Measurements from ENCODE around the gene IQCN.

IQCN gene

DNA sequence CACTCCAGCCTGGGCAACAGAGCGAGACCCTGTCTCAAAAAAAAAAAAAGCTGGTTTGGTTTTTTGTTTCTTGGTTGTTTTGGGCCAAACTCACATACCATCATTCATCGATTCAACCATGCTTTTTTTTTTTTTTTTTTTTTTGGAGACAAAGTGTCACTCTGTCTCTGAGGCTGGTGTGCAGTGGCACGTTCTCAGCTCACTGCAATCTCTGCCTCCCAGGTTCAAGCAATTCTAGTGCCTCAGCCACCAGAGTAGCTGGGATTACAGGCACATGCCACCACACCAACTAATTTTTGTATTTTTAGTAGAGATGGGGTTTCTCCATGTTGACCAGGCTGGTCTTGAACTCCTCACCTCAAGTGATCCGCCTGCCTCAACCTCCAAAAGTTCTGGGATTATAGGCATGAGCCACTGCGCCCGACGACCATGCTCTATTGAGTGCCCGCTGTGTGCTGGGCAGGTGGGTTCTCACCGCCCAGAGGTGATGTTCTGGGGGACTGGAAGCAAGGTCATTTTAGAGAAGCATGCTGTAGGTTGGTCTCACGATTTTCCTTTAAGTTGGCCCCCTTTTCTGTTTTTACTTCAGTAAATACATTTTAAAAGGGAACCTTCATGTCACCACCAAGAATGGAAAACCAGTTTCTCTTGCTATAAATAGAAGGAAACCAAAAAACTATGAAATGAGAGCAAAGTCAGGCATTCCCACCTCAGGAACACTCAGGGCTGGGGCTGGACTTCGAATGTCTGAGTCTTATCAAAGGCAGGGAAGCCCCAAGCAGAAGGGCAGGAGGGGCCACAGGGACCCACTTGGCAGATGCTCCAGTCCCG is 15.4 kb upstream of the IQCN start:
- no peak overlapping the region for H3K27ac ChIP-seq
- TF ChIP-seq, protein P1, sequence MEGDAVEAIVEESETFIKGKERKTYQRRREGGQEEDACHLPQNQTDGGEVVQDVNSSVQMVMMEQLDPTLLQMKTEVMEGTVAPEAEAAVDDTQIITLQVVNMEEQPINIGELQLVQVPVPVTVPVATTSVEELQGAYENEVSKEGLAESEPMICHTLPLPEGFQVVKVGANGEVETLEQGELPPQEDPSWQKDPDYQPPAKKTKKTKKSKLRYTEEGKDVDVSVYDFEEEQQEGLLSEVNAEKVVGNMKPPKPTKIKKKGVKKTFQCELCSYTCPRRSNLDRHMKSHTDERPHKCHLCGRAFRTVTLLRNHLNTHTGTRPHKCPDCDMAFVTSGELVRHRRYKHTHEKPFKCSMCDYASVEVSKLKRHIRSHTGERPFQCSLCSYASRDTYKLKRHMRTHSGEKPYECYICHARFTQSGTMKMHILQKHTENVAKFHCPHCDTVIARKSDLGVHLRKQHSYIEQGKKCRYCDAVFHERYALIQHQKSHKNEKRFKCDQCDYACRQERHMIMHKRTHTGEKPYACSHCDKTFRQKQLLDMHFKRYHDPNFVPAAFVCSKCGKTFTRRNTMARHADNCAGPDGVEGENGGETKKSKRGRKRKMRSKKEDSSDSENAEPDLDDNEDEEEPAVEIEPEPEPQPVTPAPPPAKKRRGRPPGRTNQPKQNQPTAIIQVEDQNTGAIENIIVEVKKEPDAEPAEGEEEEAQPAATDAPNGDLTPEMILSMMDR (conservative IDR thresholded peaks at IDR 0.05) = no peak

DNA sequence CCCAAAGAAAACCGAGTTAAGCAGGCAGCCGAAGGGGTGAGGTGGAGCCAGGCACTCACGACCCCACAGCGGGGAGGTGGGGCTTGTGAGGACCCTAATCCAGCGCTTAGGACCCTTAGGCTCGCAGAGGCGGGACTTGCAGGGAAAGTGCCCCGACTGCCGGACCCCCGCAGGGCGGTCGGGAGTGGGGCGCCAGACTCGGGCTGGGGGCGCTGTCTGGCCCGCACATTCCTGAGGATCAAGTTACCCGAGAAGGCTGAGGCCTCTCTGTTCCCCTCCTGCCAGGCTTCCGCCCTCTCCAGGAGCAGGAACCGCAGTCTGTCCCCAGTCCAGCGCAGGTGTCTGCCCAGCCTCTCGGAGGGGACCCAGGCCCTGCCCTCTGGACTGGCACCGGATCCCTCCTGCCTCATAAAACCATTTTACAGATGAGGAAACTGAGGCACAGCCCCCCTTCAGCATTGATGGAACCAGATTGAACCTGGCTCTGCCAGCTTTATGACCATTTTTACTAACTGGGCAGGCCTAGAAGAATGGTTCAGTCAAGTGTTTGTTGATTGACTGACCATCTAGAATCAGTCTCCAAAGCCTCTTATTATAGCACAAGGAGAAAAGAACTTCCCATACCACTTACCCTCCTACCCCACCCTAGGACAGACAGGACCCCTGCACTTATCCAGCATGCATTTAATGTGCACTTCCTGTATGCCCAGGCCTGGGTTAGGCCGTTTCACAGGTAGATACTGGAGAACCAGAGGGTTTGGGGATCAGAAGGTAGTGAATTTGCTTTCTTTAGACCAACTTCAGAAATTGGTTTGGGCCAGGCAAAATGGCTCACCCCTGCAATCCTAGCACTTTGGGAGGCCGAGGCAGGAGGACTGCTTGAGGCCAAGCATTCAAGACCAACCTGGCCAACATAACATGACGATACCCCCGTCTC is 13.9 kb upstream of the IQCN start:
- no peak overlapping the region for H3K27ac ChIP-seq

DNA sequence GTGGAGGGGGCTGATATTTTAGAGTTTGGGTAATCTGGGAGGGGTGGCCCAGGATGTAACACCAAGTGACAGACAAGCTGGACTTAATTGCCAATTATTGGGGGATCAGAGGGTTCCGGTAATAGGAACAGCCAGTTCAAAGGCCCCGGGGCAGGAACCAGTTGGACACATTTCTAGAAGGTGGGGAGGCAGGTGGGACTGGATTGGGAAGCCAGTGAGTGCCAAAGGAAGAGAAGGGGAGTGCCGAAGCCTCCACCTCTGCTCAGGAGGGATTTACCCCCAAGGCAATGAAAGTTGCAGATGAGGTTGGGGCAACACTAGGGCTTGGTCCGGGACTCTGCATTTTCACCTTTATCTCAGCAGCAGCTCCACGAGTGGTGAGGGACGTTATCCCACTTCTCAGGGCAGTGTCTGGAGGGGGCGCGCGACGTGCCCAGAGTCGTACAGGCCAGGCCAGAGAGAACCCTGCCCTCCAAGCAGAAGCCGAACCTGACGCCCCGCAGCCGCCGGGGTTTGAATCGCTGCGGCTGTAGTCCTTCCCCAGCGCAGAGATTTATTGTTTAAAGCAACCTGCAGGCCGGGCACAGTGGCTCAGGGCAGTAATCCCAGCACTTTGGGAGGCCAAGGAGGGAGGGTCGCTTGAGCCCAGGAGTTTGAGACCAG is 12.9 kb upstream of the IQCN start:
- TF ChIP-seq, protein P1 (conservative IDR thresholded peaks at IDR 0.05) = no peak
- H3K27ac ChIP-seq = no peak overlapping the region

More for the DNA sequence above, 13.9 kb upstream of the IQCN start:
- TF ChIP-seq, protein P1 (conservative IDR thresholded peaks at IDR 0.05) = no peak

DNA sequence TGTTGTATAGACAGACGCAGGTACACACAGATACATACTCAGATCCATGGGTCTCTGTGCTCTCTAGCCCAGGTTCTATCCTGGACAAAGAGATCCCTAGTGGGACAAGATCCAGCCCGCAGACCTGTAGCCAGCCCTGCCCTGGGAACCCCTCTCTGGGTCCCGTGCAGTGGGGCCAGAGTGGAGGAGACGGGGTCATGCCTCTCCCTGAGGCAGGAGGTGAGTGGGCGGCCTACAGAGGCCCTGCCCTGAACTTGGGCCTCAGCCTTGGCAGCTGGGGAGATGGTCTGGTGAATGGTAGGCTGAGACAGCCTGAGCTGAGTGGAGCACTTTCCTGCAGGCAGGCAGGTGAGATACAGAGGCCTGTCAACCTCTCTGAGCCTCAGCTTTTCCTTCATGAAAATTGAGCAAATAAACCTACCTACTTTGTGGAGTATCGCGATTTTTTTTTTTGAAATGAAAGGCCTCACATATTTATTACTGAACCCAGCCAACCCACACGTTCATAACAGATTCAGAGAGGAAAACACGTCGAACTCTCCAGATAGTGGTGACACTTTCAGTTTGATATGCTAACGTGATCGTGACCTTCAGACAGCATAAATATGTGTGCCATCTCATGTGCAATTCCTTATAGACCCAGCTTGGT is 10.6 kb upstream of the IQCN start:
- TF ChIP-seq, protein P1 (conservative IDR thresholded peaks at IDR 0.05) = no peak
- H3K27ac ChIP-seq = no peak overlapping the region; the same call in 1 of the 2 replicates

DNA sequence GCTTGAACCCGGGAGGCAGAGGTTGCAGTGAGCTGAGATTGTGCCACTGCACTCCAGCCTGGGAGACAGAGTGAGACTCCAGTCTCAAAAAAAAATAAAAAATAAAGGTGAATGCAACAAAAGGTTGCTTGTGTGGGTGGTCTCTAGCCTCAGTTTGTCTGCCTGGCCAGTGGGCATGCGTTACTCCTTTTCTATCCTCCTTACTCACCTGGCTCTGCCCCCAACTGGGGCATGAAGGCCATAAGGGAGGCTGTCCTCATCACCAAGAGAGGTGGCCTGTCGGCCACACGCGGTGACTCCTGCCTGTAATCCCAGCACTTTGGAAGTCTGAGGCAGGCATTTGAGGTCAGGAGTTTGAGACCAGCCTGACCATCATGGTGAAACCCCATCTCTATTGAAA is 9.1 kb upstream of the IQCN start:
- peak overlapping the region; percentile 99 for H3K27ac ChIP-seq

DNA sequence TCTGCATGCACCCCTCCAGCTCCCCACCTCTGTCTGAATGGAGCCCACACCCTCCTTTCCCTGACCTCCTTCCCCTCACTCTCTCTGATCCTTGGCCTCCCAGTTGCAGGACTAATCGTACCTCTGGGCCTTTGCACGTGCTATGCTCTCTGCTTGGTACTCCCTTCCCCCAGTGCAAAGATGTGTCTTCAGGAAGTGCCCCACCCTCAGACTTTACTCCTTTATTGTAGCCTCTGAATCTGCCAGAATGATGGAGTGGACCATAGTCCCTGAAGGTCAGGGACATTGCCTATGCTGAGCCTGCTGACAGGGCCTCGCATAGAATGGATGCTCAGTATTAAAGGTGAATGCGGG is 8.5 kb upstream of the IQCN start:
- peak overlapping the region; percentile 99 for H3K27ac ChIP-seq
- TF ChIP-seq, protein P1 (conservative IDR thresholded peaks at IDR 0.05) = no peak

More for the DNA sequence above, 9.1 kb upstream of the IQCN start:
- TF ChIP-seq, protein P1 (conservative IDR thresholded peaks at IDR 0.05) = no peak

Measured in VCaP (cell line).